Measurements from ENCODE around the gene KLHL40.

KLHL40 gene

DNA sequence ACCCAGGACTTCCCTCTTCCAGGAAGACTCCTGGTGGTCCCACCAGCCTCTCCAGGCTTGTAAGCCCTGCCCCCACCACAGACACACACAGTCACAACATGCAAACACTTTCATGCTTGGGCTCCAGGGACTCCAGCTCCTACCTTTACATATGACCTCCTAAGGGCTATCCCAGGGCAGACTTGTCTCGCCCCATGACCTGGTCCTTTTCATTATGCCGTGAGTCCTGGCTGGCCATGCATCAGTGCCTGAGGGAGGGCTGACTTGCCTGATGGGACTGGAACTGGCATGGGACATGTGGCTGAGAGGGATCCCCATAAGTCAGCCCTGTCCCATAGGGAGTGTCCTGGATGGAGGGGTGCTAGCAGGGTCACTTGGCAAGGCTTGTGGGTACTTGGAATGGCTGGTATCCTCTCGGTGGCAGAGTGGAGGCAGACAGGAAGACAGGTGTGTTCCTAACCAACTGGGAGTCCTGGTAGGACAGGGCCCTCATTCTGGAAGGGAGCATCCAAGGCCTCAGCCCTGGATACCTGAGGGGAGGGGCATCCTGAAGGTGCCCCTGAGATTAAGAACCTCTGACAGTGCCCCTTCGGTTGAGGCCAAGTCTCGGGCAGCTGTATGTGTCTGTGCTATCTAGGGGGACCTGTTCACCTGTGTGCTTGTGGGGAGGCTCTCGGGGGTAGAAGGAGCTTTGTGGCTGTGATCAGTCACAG, 17.8 kb downstream of the KLHL40 start:
- TF ChIP-seq, protein P1, sequence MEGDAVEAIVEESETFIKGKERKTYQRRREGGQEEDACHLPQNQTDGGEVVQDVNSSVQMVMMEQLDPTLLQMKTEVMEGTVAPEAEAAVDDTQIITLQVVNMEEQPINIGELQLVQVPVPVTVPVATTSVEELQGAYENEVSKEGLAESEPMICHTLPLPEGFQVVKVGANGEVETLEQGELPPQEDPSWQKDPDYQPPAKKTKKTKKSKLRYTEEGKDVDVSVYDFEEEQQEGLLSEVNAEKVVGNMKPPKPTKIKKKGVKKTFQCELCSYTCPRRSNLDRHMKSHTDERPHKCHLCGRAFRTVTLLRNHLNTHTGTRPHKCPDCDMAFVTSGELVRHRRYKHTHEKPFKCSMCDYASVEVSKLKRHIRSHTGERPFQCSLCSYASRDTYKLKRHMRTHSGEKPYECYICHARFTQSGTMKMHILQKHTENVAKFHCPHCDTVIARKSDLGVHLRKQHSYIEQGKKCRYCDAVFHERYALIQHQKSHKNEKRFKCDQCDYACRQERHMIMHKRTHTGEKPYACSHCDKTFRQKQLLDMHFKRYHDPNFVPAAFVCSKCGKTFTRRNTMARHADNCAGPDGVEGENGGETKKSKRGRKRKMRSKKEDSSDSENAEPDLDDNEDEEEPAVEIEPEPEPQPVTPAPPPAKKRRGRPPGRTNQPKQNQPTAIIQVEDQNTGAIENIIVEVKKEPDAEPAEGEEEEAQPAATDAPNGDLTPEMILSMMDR (IDR thresholded peaks at IDR 0.05; ENCODE audit: low read depth, low read length), result no peak

DNA sequence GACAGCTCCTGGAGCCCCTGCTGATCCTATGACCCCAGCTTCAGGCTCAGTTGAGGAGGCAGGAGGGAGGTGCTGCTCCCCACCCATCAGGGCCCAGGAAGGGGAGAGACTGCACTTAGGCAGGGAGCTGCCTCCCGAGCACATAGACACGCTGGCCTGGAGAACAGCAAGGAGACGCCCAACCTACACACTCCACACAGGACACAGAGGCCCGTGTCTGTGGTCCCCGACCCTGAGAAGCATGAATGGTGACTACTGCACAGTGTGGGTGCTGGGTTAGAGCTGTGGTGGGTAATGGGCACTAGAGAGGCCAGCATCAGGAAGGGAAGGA, 18.3 kb downstream of the KLHL40 start:
- DNase-seq (ENCODE audit: extremely low read depth, low read depth), result no peak
- TF ChIP-seq, protein P1 (IDR thresholded peaks at IDR 0.05; ENCODE audit: low read depth, low read length), result no peak

More for the DNA sequence above, 17.8 kb downstream of the KLHL40 start:
- DNase-seq (ENCODE audit: extremely low read depth, low read depth), result no peak

GRCh38 chr3:42704136-42704841, 19.0 kb downstream of the KLHL40 start:
- TF ChIP-seq, protein P1 (IDR thresholded peaks at IDR 0.05; ENCODE audit: low read depth, low read length), result no peak
- DNase-seq (ENCODE audit: extremely low read depth, low read depth), result no peak

DNA sequence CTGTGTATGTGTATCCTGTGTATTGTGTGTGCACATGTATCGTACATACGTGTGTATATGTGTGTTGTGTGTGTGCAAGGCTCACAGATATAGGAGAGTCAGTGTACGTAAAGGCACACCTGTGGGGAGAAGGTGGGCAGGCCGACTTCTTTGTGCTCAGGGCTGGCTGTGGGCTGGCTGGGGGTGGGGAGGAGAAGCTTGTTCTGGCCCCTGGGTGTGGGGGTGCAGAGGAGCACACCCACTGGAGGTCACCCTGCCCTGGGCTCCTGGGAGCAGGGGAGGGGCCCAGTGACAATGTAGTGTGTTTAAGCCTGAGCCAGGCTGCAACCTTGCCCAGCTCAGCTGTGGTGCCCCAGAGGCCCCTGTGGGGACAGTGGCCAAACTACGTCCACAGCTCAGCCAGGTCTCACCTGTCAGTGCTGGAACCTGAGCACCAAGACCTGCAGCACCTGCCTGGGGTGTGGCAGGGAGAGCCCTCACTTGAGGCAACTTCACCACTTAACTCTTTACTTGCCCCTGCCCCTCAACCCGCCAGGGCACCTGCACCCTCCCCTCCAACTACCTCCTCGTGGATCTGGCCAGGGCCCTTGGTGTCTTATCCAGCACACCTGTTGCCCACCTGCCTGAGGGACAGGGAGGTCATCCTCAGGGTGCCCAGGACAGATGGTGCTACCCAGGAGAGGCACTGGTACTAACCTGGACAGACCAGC, 19.9 kb downstream of the KLHL40 start:
- TF ChIP-seq, protein P1 (IDR thresholded peaks at IDR 0.05; ENCODE audit: low read depth, low read length), result no peak
- no peak for DNase-seq (ENCODE audit: extremely low read depth, low read depth)

GRCh38 chr3:42705962-42706585, 20.7 kb downstream of the KLHL40 start:
- TF ChIP-seq, protein P1 (IDR thresholded peaks at IDR 0.05; ENCODE audit: low read depth, low read length), result no peak

DNA sequence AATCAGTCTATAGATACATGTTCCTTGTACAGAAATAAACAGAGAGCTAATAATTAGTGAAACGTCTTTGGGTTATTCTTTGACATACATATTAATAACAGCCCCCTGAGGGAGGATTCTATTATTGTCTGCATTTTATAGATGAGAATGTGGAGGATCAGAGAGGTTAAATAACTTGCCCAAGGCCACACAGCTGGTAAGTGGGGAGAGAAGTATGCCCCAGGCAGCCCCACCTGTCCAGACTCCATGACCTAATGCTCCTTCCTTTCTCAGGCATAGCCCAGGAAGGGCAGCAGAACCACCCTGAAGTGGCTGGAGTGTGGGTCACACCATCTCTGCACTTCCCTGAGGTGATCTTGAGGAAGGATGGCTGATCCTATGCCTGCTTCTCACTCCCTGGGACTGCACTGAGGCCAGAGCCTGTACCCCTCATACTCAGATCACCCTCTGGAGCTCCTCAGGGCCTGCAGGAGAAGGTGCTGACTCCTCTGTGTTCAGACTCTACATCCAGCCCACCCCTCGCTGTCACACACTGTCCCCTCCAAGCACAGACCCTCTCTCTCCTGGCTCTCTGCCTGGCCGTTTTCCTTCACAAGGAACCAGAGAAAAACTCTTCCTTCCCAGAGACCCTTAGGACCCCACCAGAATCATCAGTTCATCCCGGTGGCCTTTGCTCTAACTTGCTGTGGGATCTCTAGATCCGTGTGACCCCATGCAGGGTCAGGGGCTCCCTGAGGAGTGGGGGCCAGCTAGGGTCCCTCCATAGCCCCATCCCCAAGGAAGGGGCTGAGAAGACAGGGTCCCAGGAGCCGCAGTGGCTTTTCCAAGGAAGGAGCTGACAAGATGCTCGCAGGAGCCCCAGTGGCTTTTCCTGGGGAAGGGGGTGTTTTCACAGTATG, 21.6 kb downstream of the KLHL40 start:
- no peak for DNase-seq (ENCODE audit: extremely low read depth, low read depth)
- TF ChIP-seq, protein P1 (IDR thresholded peaks at IDR 0.05; ENCODE audit: low read depth, low read length), result no peak

More at GRCh38 chr3:42705962-42706585, 20.7 kb downstream of the KLHL40 start:
- DNase-seq (ENCODE audit: extremely low read depth, low read depth), result no peak

Data from AG09319 (cell line).